GM04503 (cell line): ENCODE measurements around the gene TENT4B.

Source experiments
- DNase-seq: peaks from one replicate; pipeline ENCODE4 v3.0.0-alpha.2; 2012; ENCODE audit warnings: low read depth

TENT4B gene

DNA sequence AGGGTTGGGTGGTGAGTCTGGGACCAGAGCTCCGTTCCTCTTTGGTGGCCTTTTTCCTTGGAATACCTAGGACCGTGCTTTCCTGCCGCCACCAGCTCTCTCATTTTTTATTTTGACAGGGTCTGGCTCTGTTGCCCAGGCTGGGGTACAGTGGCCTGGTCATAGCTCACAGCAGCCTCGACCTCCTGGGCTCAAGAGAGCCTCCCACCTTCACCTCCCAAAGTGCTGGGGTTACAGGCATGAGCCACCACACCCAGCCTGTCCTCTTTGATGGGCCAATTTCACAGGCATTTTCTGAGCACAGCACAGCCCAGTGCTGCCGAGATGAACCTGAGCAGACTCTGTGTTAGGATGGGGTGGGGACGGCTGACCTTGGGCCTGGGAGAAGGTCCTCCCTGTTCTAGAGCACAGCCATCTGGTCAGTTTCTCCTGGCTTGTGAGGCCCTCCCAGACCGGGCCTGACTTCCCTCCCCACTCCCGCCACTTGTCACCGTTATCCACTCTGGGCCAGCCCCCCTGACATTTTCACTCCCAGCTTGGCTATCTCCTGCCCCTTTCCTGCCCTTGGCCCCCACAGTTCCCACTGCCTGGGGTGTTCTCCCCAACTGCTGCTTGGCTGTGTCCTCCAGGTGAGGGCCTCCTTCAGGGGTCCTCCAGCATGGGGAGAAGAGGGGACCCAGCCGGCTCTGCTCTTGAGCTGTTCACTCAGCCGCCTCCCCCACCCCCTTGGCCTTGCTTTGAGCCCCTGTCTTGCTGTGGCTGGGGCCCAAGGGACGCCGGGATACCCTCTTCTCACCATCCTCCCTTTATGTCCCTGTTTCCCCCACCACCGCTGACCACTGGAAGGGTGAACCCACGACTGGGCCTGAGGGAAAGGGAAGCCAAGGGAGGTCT lies 118.3 kb downstream of the TENT4B start:
- no peak for DNase-seq

DNA sequence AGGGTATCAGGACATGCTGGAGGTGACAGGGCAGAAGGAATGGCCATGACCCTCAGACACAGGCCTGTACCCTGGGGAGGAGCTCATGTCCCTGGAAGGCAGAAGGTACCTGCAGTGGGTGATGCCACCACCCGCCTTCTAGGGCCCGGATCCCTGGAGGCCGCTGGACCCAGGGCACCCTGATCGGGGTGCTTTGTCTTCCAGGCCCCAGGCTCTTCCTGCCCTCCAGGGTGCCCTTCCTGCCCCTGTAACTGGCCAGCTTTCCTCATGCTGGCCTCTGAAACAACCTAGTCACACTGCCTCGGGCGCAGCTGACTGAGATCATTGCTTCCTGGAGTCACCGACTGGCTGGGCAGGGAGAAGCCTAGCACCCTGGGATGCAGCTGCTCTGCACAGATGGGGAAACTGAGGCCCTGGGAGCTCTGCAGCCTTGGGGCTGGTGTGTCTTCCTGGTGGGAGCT lies 119.0 kb downstream of the TENT4B start:
- no peak for DNase-seq

DNA sequence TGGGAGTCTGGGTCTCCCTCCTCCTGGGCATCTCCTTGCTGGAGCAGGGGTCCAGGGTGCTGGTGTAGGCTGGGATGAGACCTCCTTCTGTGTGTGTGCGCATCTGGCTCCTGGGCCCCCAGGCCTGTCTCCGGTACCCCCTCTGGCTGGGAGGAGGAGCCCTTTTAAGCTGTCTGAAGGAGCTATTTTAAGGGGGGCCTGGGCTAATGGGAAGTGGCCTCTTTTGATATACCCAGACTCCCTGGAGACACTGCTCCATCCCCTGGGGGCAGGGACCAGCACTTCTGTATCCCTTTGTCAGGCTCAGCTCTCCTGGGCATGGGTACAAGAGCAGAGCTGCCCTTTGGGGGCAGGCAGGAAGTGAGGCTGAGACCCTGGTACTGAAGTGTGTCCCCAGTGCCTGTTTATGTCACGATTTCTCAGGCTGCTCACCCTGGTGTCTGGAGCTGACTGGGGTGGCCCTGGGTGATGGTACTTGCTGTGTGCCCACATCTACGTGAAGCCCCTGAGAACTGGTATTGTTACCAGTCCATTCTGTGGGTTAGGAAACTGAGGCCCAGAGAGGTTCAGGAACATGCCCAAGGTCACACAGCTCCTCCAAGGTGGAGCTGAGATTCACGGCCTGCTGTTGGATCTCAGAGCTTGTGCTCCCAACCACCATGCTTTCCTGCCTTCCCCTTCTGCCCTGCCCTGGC lies 119.7 kb downstream of the TENT4B start:
- DNase-seq: no peak

DNA sequence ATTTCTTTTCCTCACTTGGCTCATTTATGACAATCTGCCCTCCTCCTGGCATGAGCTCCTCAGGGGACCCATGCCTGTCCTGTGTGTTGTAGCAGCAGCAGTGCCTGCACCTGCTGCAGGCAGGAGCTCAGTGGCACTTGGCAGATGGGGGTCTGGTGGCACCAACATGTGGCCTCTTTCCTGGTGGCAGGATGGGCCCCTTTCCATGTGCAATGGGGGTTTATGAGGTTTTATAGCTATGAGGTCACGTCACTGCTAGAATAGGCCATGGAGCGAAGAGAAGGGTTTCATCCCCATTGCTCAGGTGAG lies 120.2 kb downstream of the TENT4B start:
- no peak for DNase-seq

DNA sequence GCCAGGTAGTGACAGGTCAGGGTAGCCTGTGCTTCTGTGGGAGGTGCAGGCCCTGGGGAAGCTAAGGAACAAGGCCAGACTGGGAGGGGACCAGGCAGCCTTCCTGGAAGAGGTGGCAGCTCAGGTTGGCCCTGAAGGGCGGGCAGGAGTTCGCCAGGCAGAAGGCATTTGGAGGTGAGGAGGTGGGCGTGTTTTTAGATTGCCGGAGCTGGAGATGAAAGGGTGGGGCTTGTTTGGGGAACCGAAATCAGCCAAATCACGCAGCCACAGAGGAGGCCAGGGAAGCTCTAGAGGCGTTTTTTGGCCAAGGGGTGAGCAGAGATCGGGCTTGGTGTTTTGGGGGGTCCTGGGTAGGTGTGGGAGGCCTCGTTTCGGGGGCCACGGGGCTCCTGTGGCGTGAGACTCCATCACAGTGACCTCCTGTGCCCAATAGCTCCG lies 120.8 kb downstream of the TENT4B start:
- no peak for DNase-seq

DNA sequence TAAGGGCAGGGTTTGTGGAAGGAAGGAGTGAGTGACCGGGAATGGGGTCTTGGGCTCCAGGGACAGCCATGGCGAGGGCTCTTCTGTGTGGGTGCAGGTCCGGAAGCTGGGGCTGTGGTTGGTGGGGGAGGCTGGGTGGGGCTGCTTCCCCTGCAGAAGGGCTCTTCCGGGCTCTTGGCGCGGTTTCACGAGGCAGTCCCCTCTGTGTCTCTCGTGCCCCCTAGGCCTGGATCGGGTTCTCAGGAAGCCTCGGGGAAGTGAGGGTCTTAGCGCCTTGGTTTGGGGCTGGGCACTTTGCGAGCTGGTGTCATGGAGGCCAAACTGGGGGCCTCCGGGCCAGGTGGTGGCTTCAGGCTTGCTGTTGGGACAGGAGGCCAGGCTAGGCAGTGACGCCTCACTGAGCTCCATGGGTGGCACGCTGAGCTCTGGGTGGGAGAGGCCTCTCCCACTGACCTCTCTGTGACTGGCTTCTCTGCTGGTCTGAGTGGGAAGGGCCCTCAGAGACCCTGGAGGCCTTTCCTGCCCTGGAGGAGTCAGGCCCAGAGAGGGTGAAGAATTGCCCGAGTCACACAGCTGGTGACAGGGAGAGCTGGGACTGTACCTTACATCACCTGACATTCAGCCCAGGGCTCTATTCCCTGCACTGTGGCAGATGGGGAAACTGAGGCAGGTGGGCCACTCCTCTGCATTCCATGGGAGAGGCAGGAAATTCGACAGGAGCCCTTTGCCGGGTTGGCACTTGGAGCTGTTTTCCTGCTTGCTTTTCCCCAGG lies 121.4 kb downstream of the TENT4B start:
- DNase-seq: no peak

DNA sequence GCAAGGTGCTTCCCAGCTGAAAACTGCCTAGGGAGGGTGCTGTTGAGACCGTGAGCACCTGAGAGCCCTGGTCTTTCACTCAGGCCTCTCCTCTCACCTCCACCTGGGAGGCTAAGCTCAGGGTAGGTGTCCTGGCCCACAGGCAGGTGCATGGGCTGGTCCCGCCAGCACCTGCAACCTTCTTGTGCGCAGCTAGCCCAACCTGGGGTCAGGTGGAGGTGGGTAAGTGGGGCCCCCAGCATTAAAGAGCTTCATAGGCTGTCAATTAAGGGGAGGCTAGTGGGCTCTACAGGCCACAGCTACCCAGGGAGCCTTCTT lies 122.0 kb downstream of the TENT4B start:
- no peak for DNase-seq

DNA sequence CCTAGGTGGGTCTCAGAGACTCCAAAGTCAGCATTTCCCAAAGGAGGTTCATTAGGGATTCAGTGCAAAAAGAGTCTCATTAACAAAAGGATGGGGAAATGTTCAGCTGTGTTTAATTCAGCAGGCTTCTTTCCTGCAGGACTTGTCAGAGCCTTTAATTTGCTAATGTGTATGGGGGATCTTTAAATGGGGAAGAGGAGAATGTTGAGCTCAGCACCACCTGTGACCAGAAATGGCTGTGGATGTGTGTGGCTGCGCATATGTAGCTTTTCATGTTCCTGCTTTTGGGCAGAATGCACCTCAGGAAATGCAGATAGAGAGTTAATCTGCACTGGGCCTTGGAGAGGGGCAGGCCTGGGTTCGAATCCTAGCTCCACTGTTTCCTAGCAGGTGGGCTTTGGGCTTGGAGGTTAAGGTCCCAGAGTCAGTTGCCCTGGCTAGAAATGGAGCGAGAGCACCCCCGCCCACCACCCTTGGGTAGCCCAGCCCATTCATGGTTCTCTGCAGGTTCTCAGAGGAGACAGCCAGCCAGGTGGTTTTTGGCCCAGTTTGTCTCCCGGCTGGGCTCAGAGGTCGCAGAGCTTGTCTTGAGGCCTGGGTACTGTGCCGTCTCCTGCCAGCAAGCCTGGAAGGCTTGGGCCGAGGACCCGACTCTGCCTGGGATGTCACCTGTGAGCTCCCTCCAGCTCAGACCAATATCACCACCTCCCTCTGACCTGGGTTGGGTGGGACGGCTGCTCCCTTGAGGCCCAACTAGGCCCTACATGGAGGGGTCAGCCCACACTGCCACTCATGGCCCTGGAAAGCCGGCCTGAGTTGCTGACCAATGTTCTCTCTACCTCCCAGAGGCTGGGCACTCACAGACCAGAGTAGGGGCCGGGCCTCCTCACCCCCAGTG lies 122.6 kb downstream of the TENT4B start:
- DNase-seq: no peak

DNA sequence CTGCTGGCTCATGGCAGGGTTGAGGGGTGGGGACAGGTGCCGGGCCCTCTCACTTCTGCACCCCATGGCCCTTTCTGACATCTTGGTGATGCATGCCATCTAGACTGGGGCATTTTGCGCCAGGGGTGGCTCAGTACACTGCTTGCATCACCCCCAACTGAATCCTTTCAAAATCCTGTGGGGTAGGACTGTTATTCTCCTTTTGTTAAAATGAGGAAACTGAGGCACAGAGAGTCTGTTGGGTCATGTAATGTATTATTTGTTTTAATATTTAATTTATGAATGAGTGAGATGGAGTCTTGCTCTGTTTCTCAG lies 123.2 kb downstream of the TENT4B start:
- DNase-seq: no peak

DNA sequence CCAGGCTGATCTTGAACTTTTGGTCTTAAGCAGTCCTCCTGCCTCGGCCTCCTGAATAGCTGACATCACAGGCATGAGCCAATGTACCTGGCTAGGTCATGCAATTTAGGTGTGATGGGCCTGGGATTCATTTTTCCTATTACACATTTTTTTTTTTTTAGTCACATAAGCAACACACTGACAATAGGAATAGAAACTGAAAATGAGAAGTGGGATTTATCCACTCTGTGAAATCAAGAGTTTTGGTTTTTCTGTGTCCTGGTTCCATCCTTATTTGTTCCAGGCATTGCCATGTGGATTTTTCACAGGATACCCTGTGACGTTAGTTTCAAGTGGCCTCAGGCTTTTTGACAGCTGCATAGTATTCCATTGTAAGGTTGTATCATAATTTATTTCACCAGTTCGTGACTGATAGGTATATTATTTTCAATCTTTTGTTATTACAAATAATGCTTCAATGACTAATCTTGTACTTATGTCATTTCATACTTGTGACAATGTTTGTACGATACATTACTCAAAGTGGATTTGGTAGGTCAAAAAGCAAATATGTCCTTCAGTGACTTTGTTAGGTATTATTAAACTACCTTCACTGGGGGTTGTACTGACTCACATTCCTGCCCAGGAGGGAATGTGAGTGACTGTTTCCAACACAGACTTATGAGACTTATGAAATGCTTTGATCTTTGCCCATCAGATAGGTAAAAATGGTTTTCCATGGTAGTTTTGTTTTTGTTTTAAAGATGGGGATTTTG lies 123.9 kb downstream of the TENT4B start:
- no peak for DNase-seq

DNA sequence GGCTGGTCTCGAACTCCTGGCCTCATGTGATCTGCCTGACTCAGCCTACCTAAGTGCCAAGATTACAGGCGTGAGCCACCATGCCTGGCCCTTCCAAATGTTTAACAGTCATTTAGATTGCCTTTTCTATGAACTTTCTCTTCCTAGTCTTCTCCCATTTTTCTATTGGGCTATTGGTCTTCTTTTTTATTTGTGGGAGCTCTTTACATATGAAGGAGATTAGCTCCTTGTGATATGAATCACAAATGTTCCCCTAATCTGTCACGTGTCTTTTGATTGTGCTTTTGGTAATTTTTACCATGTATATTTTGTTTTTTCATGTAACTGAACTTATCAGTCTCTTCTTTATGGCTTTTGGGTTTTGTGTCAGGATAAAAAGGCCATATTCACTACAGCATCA lies 125.1 kb downstream of the TENT4B start:
- DNase-seq: no peak

DNA sequence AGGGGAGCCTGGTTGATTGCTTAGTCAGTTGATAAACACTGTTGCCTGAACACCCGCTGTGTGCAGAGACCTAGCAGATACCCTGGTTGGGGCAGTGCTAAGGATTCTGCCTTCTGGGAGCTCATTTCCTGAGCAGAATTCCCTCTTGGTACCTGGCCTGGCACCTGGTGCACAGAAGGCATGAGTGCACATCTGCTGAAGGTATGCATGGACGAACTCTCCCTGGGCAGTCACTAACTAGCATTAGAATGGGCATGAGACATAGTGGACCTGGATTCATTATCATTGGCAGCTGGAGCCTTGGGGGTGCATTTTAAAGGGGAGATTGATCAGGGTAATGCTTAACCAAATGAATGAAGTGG lies 126.4 kb downstream of the TENT4B start:
- DNase-seq: no peak

DNA sequence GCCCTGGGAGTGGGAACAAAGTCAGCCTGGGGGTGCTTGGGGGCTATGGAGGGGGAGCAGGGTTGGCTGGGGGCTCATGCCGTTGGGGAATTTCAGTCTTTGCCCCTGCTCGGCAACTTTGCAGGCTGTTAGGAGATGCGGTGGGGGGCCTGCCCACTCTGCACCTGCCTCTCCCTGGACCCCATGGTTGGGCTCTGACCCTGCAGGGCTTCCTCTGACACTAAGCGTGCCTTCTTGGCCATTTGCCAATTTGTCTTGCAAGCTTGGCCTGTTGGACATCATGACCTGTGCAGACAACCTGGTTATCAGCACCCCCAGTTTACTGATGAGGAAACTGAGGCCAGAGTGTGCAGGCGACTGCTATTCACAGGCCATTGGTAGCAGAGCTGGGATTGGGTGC lies 127.8 kb downstream of the TENT4B start:
- DNase-seq: no peak
